Effector memory CD4-positive, alpha-beta T cell (primary cell): ENCODE measurements around the gene PSMA2.

ENCODE experiments used
- DNase-seq, 3 donors: peaks; one replicate each; pipeline ENCODE4 v3.0.0-alpha.2; 2020
- H3K27ac ChIP-seq: 2 replicates; pipeline ENCODE4 v1.7.0; 2013; ENCODE audit warnings: mild to moderate bottlenecking, low read length, moderate library complexity; ENCODE audit not compliant: insufficient read depth, poor library complexity, severe bottlenecking
- H3K27me3 ChIP-seq: replicated peaks from 2 replicates; pipeline ENCODE4 v1.7.0; 2013; ENCODE audit warnings: mild to moderate bottlenecking, low read length; ENCODE audit not compliant: insufficient read depth, control insufficient read depth, poor library complexity, severe bottlenecking
- H3K36me3 ChIP-seq: 2 replicates; pipeline ENCODE4 v1.7.0; 2013; ENCODE audit warnings: mild to moderate bottlenecking, low read length, moderate library complexity; ENCODE audit not compliant: control insufficient read depth, insufficient read depth
- H3K4me1 ChIP-seq: 2 replicates; pipeline ENCODE4 v1.7.0; 2013; ENCODE audit warnings: low read length, mild to moderate bottlenecking; ENCODE audit not compliant: control insufficient read depth, insufficient read depth, poor library complexity, severe bottlenecking
- H3K4me3 ChIP-seq: 2 replicates; pipeline ENCODE4 v1.7.0; 2013; ENCODE audit warnings: low read length, low read depth, mild to moderate bottlenecking; ENCODE audit not compliant: insufficient read depth, poor library complexity, severe bottlenecking
- H3K9me3 ChIP-seq: 2 replicates; pipeline ENCODE4 v1.7.0; 2013; ENCODE audit warnings: mild to moderate bottlenecking, low read length, moderate library complexity; ENCODE audit not compliant: control insufficient read depth

Gene PSMA2

GRCh38 chr7:42928754-42929153, 3.2 kb downstream of the PSMA2 start:
- H3K4me1 ChIP-seq: peaks cover 24% of the 10 kb centered on the region
- no peak overlapping the region for H3K27ac ChIP-seq
- H3K9me3 ChIP-seq: no peaks in the 10 kb centered on the region
- H3K36me3 ChIP-seq: peaks cover 24% of the 10 kb centered on the region
- no peak for DNase-seq
- H3K27me3 ChIP-seq: no peaks in the 10 kb centered on the region
- H3K4me3 ChIP-seq: no peak overlapping the region

DNA sequence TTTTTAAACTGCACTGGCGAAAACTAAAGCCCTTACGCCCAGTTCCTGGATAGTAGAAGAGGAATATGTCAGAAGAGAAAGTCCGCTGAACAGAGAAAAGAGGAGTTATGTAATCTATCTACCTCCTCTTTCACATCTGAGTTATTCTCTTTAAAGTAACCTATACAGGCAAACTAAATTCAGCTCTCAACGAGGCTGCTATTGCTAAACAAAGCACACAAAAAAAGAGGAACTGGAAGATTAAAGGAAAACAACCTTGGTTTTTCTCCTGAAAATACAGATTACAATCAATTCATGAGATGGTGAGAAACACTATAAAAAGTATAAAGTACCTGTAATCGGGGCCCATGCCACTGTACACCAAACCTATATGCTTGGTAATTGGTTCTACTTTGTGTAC, 5.8 kb downstream of the PSMA2 start:
- no peak for DNase-seq
- H3K27ac ChIP-seq: no peak overlapping the region
- no peak overlapping the region for H3K4me3 ChIP-seq
- no peaks in the 10 kb centered on the region for H3K9me3 ChIP-seq
- H3K36me3 ChIP-seq: peaks cover 50% of the 10 kb centered on the region
- peaks cover 18% of the 10 kb centered on the region for H3K4me1 ChIP-seq
- H3K27me3 ChIP-seq: no peaks in the 10 kb centered on the region

- peaks cover 56% of the 10 kb centered on the region for H3K36me3 ChIP-seq
- no peak for DNase-seq
- H3K27ac ChIP-seq: no peak overlapping the region
- no peak overlapping the region for H3K4me3 ChIP-seq
- no peaks in the 10 kb centered on the region for H3K27me3 ChIP-seq
- H3K4me1 ChIP-seq: peaks cover 13% of the 10 kb centered on the region
- H3K9me3 ChIP-seq: no peaks in the 10 kb centered on the region
Measured at GRCh38 chr7:42925630-42926029, 6.3 kb downstream of the PSMA2 start.

DNA sequence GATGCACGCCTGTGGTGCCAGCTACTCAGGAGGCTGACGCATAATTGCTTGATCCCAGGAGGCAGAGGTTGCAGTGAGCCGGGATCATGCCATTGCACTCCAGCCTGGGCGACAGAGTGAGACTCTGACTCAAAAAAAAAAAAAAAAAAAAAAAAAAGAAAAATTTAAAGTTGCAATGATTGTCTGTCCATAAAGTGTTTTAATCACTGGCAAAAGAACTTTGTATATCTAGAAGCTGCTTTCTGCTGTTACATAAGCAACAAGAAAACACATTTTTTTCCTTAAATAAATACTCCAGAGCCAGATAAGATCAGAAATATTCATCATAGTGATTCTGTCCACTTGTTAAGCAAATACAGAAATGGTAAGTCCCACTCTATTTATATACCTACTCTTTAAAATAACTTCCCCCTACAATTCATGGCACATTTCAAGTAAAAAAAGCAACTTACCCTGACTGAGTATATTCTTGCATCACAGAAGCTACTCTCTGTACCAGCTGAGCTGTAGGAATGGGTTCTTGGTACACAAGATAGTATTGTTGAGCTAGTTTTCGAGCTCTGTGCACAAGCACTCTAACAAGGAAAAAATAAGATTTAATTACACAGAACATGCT, 7.6 kb downstream of the PSMA2 start:
- H3K27ac ChIP-seq: no peak overlapping the region
- peaks cover 66% of the 10 kb centered on the region for H3K36me3 ChIP-seq
- H3K4me1 ChIP-seq: peaks cover 1% of the 10 kb centered on the region
- DNase-seq: no peak
- H3K4me3 ChIP-seq: no peak overlapping the region
- no peaks in the 10 kb centered on the region for H3K27me3 ChIP-seq
- H3K9me3 ChIP-seq: no peaks in the 10 kb centered on the region

DNA sequence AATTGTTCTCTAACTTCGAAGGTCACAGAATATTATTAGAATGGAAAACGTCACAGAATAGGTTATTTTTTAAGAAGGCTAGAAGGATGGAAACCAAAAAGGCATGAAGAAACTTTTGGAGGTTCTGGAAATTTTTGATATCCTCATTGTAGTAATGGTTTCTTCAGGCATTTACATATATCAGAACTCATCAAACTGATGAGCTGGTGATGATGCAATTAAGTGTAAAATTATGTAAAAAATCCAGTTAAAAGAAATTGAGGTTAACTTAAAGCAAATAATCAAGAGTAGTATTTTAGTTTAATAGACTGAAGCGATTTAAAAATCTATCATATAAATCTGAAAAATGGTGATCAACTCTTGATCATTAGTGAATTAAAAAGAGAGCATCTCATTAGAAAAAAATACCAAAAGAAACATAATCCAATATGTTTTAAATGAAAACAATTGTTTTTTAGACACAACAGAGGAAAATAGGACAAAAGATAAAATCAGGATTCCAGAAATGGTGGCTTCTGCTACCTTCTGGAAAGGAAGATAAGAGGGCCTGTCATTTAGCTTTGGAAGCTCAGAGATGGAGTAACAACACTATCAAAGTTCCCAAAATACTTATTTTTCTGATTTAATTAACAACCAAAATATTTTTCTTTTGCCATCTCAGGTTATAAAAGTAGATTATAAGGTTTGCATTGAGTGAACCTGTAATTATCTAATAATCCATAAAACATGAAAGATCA, 9.8 kb downstream of the PSMA2 start:
- Histone ChIP-seq H3K27ac (no peak overlapping the region), H3K9me3 (no peaks in the 10 kb centered on the region), H3K4me3 (no peak overlapping the region), H3K36me3 (peaks cover 79% of the 10 kb centered on the region), H3K4me1 (no peaks in the 10 kb centered on the region), H3K27me3 (no peaks in the 10 kb centered on the region)
- DNase-seq: no peak

DNA sequence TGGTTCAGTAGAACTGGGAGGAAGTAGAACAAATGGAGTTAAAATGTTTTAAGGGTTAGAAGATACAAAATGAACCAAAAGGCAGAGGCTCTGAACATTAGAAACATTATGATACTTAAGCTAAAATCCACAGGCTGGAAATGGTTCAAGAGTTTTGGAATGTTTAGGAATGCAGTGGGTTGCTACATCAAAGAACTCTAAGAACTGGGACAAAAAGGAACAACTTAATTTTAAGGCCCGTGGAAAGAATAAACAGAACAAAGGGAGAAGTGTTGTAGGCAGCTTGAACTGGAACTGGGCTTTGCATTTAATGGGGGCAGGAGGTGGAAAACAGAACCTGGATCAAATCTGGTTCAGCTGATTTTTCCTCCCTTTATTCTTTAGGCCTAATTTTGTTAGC, 16.6 kb downstream of the PSMA2 start:
- Histone ChIP-seq H3K27me3 (no peaks in the 10 kb centered on the region), H3K9me3 (no peaks in the 10 kb centered on the region), H3K4me1 (no peaks in the 10 kb centered on the region), H3K27ac (no peak overlapping the region), H3K36me3 (peaks cover 36% of the 10 kb centered on the region), H3K4me3 (no peak overlapping the region)
- DNase-seq: no peak

- Histone ChIP-seq H3K4me1 (no peaks in the 10 kb centered on the region), H3K9me3 (no peaks in the 10 kb centered on the region), H3K27me3 (no peaks in the 10 kb centered on the region), H3K4me3 (no peak overlapping the region), H3K36me3 (peaks cover 29% of the 10 kb centered on the region), H3K27ac (no peak overlapping the region)
- DNase-seq: no peak
Measured at GRCh38 chr7:42914421-42915045, 17.4 kb downstream of the PSMA2 start.

- H3K27me3 ChIP-seq: no peaks in the 10 kb centered on the region
- no peak overlapping the region for H3K27ac ChIP-seq
- no peak for DNase-seq
- no peaks in the 10 kb centered on the region for H3K4me1 ChIP-seq
- H3K4me3 ChIP-seq: no peak overlapping the region
- no peaks in the 10 kb centered on the region for H3K9me3 ChIP-seq
- H3K36me3 ChIP-seq: peaks cover 23% of the 10 kb centered on the region
Measured at GRCh38 chr7:42914009-42914408, 18.0 kb downstream of the PSMA2 start.

- Histone ChIP-seq H3K4me1 (no peaks in the 10 kb centered on the region), H3K27ac (no peak overlapping the region), H3K27me3 (no peaks in the 10 kb centered on the region), H3K9me3 (no peaks in the 10 kb centered on the region), H3K36me3 (peaks cover 22% of the 10 kb centered on the region), H3K4me3 (no peak overlapping the region)
- no peak for DNase-seq
Measured at GRCh38 chr7:42913591-42913990, 18.4 kb downstream of the PSMA2 start.
